Endothelial cell of umbilical vein (primary cell): ENCODE results near the gene RAP2A. TPM values are rescaled to one million over a fixed set of nuclear protein-coding genes. Genes with fewer than 3 reads are reported as not detected.

Source experiments
- BruUV-seq: library from RNA; stranded (reverse); fragments of 400-500 nt; replicated peaks from 2 replicates; lab custom pipeline; 2021; lab: Mats Ljungman, UMichigan
- CTCF ChIA-PET: fragments of 300-600, 350-600 bp; sonication (Branson Sonifier 250); formaldehyde crosslinking; loops from one replicate; lab custom pipeline; 2021; ENCODE audit warnings: antibody characterized with exemption, inconsistent platforms; lab: Charles Lee
- POLR2A ChIA-PET: fragments of 300-600, 350-600 bp; sonication (Branson Sonifier 250); formaldehyde crosslinking; loops from one replicate; lab custom pipeline; 2021; ENCODE audit warnings: antibody characterized with exemption, inconsistent platforms; lab: Charles Lee
- DNase-seq: peaks from one replicate; pipeline ENCODE4 v3.0.0-alpha.2; 2011; ENCODE audit warnings: low read depth, low spot score
- FAIRE-seq: peaks from 2 replicates; lab custom pipeline; 2011; peaks lifted over from hg19 to GRCh38; lab: Jason Lieb, UNC
- H2AFZ ChIP-seq: 2 replicates; pipeline ENCODE4 v1.6.0; 2012; ENCODE audit warnings: low read depth, low read length, control low read depth, inconsistent platforms
- H3K27ac ChIP-seq: 2 replicates; pipeline ENCODE4 v1.5.1; 2011; ENCODE audit warnings: low read depth, mild to moderate bottlenecking, control low read depth, low read length, moderate library complexity; ENCODE audit not compliant: insufficient read depth
- H3K27me3 ChIP-seq, 2 experiments: 2 replicates each; pipeline versions ENCODE4 v1.6.0 to v1.6.1; 2011; ENCODE audit warnings: low read length in 2 of 2, mixed read lengths in 1 of 2; ENCODE audit not compliant: control insufficient read depth in 2 of 2, insufficient read depth in 2 of 2
- H3K36me3 ChIP-seq, 2 experiments: 2 replicates in 1 of 2; 3 replicates in 1 of 2; pipeline ENCODE4 v1.5.1; 2011; ENCODE audit warnings: low read length in 2 of 2, mild to moderate bottlenecking in 1 of 2, moderate library complexity in 1 of 2; ENCODE audit not compliant: control insufficient read depth in 2 of 2, insufficient read depth in 2 of 2; ENCODE audit errors: extremely low read depth in 1 of 2
- H3K4me1 ChIP-seq: 3 replicates; pipeline ENCODE4 v1.5.1; 2011; ENCODE audit warnings: mild to moderate bottlenecking, low read length; ENCODE audit not compliant: control insufficient read depth, insufficient read depth; ENCODE audit errors: extremely low read depth
- H3K4me2 ChIP-seq: 2 replicates; pipeline ENCODE4 v1.6.1; 2011; ENCODE audit warnings: low read length, control low read depth, mixed read lengths; ENCODE audit not compliant: insufficient read depth
- H3K4me3 ChIP-seq, 3 experiments: fragments of 200-600 bp in 1 of 3; sonication (generic), shearing (Covaris generic) in 1 of 3; replicated peaks in 1 of 3; 2 replicates each; pipeline ENCODE4 v1.5.1; 2011 to 2016; ENCODE audit warnings: control low read depth in 3 of 3, low read length in 3 of 3, mild to moderate bottlenecking in 2 of 3, inconsistent platforms in 1 of 3, low read depth in 1 of 3, moderate library complexity in 1 of 3; ENCODE audit not compliant: insufficient read depth in 1 of 3
- H3K79me2 ChIP-seq: 2 replicates; pipeline ENCODE4 v1.6.0; 2012; ENCODE audit warnings: low read length, inconsistent platforms; ENCODE audit not compliant: control insufficient read depth, insufficient read depth
- H3K9ac ChIP-seq: replicated peaks from 2 replicates; pipeline ENCODE3; 2011; ENCODE audit warnings: low read length, control low read depth; ENCODE audit not compliant: insufficient read depth; ENCODE audit errors: extremely low read depth
- H3K9me1 ChIP-seq: replicated peaks from 3 replicates; pipeline ENCODE4 v1.6.0; 2011; ENCODE audit warnings: mild to moderate bottlenecking, low read length; ENCODE audit not compliant: control insufficient read depth, insufficient read depth; ENCODE audit errors: extremely low read depth
- H3K9me3 ChIP-seq: replicated peaks from 2 replicates; pipeline ENCODE4 v1.5.1; 2012; ENCODE audit warnings: low read length, inconsistent platforms; ENCODE audit not compliant: control insufficient read depth, insufficient read depth
- H4K20me1 ChIP-seq: replicated peaks from 2 replicates; pipeline ENCODE3; 2011; ENCODE audit warnings: mild to moderate bottlenecking, low read length; ENCODE audit not compliant: control insufficient read depth, insufficient read depth; ENCODE audit errors: extremely low read depth
- CTCF ChIP-seq, 2 donors: IDR thresholded peaks; 1 replicate in 1 of 2; 2 replicates in 1 of 2; pipeline ENCODE4 v1.5.1; 2011; ENCODE audit warnings: low read length in 2 of 2, mild to moderate bottlenecking in 2 of 2, moderate library complexity in 2 of 2, control low read depth in 1 of 2, inconsistent platforms in 1 of 2, low read depth in 1 of 2; ENCODE audit not compliant: insufficient read depth in 1 of 2; ENCODE audit errors: extremely low read depth in 1 of 2
- EZH2 ChIP-seq: IDR thresholded peaks from 2 replicates; pipeline ENCODE4 v1.6.1; 2012; ENCODE audit warnings: borderline replicate concordance, low read depth, mild to moderate bottlenecking, moderate library complexity, low read length, inconsistent platforms; ENCODE audit not compliant: severe bottlenecking
- FOS ChIP-seq: IDR thresholded peaks from 2 replicates; pipeline ENCODE4 v1.6.1; 2011; ENCODE audit warnings: mild to moderate bottlenecking, low read length, moderate library complexity, borderline replicate concordance; ENCODE audit not compliant: insufficient read depth
- GATA2 ChIP-seq: IDR thresholded peaks from 2 replicates; pipeline ENCODE4 v1.7.0; 2011; ENCODE audit warnings: low read depth, mild to moderate bottlenecking, moderate library complexity, mixed read lengths, low read length; ENCODE audit not compliant: insufficient read length, insufficient read depth
- JUN ChIP-seq: IDR thresholded peaks from 2 replicates; pipeline ENCODE4 v1.6.1; 2011; ENCODE audit warnings: borderline replicate concordance, low read depth; ENCODE audit not compliant: insufficient read length, insufficient read depth
- MAX ChIP-seq: IDR thresholded peaks from 2 replicates; pipeline ENCODE4 v1.6.1; 2011; ENCODE audit not compliant: insufficient read depth, insufficient read length
- MYC ChIP-seq: IDR thresholded peaks from one replicate; pipeline ENCODE4 v1.6.1; 2011; ENCODE audit warnings: mild to moderate bottlenecking, low read depth, low read length
- POLR2A ChIP-seq: IDR thresholded peaks from 2 replicates; pipeline ENCODE4 v1.6.1; 2012; ENCODE audit warnings: low read depth, mild to moderate bottlenecking, control low read depth, low read length
- POLR2AphosphoS5 ChIP-seq: IDR thresholded peaks from 2 replicates; pipeline ENCODE4 v1.6.1; 2012; ENCODE audit warnings: low read depth, mild to moderate bottlenecking, control low read depth, low read length, moderate library complexity; ENCODE audit not compliant: insufficient read depth
- dilution Hi-C: fragments of 300-500 bp; cut with MboI; formaldehyde crosslinking; loops from one replicate; pipeline ENCODE4 v1.15.0; 2019; ENCODE audit warnings: low sequenced_read_pairs; ENCODE audit not compliant: extremely low pct_ligation_motif_present
- intact Hi-C: fragments of 100-400 bp; cut with micrococcal nuclease; formaldehyde crosslinking; loops from one replicate; pipeline ENCODE4 v1.10.0; 2022
- polyA plus RNA-seq, 4 experiments: library from polyadenylated mRNA; depleted of rRNA in 3 of 4; stranded (reverse) in 3 of 4; unstranded in 1 of 4; fragments of >200 nt; gene quantifications; 2 replicates each; pipeline versions ENCODE4 v1.2.1 to v1.2.3, GENCODE V29; 2011 to 2012; ENCODE audit warnings: missing spikeins in 1 of 4
- total RNA-seq: library from RNA; stranded (reverse); gene quantifications from 2 replicates; pipeline ENCODE4 v1.2.3, GENCODE V29; 2021

Gene RAP2A
- total and polyA plus RNA-seq, 2 donors (not counting 3 experiments of a cell fraction or from before 2014, with no cell fraction given), result 7.8 to 44.4 TPM

- Histone ChIP-seq H3K9me3 (no peaks in the 10 kb centered on the region), H3K79me2 (peaks cover 48% of the 10 kb centered on the region), H3K4me1 (peaks cover 29% of the 10 kb centered on the region), H3K27ac (no peak overlapping the region), H3K4me2 (peak overlapping the region; percentile 94), H4K20me1 (no peaks in the 10 kb centered on the region), H3K27me3 (no peaks in the 10 kb centered on the region), H3K36me3 (no peaks in the 10 kb centered on the region), H3K9ac (peak overlapping the region; percentile 71), H2AFZ (no peak overlapping the region), H3K4me3 (peak overlapping the region; percentile 77 to 92 (median 80)), H3K9me1 (no peaks in the 10 kb centered on the region)
- dilution Hi-C loops, result no loop called here
- BruUV-seq, result no TSS peak
- ChIA-PET POLR2A (interaction anchor here (0.6 kb wide), 2 partner anchors 103 to 302 kb away, joined by 3 to 4 read pairs; no protein-coding TSS in a partner anchor), CTCF (interaction anchor here (0.6 to 1.8 kb wide), 7 partner anchors 42 to 364 kb away, joined by 3 to 8 read pairs (median 4); no protein-coding TSS in a partner anchor)
- FAIRE-seq (no peak), DNase-seq (no peak)
- TF ChIP-seq POLR2A, result no peak
- intact Hi-C loops, result loop anchor here (1.0 to 10.0 kb wide), 2 partner anchors 365 to 1381 kb away; partner anchors contain the start of gene UGGT2
Observed at GRCh38 chr13:97435323-97435722, 1.4 kb downstream of the RAP2A start.

GRCh38 chr13:97435794-97436193 lies 1.8 kb downstream of the RAP2A start:
- H3K9me1 ChIP-seq, result no peaks in the 10 kb centered on the region
- DNase-seq (peak; percentile 23), FAIRE-seq (no peak)
- intact Hi-C loops, result loop anchor here (1.0 to 10.0 kb wide), 3 partner anchors 10 to 1381 kb away; partner anchors contain the start of gene UGGT2
- peaks cover 52% of the 10 kb centered on the region for H3K79me2 ChIP-seq
- dilution Hi-C loops, result no loop called here
- no peak overlapping the region for H3K27ac ChIP-seq
- POLR2A ChIA-PET, result interaction anchor here (0.6 kb wide), 1 partner anchor 103 kb away, joined by 3 read pairs; no protein-coding TSS in a partner anchor
- H2AFZ ChIP-seq, result no peak overlapping the region
- CTCF ChIA-PET, result interaction anchor here (0.7 to 1.8 kb wide), 4 partner anchors 132 to 363 kb away, joined by 3 to 8 read pairs (median 4); no protein-coding TSS in a partner anchor
- H3K4me1 ChIP-seq, result peaks cover 29% of the 10 kb centered on the region
- no peaks in the 10 kb centered on the region for H4K20me1 ChIP-seq
- no peaks in the 10 kb centered on the region for H3K27me3 ChIP-seq
- BruUV-seq, result no TSS peak
- H3K9me3 ChIP-seq, result no peaks in the 10 kb centered on the region
- H3K36me3 ChIP-seq, result no peaks in the 10 kb centered on the region
- H3K9ac ChIP-seq, result peak overlapping the region; percentile 71
- TF ChIP-seq POLR2AphosphoS5 (no peak), POLR2A (no peak), GATA2 (no peak), JUN (no peak), MAX (no peak), EZH2 (no peak), FOS (no peak), CTCF (IDR thresholded peaks at IDR 0.05; ENCODE audit: extremely low read depth in 1 of 2, insufficient read depth in 1 of 2, low read depth in 1 of 2, low read length in 2 of 2) (no peak), MYC (no peak)
- H3K4me2 ChIP-seq, result peak overlapping the region; percentile 94
- peak overlapping the region; percentile 17 to 92 (median 25) for H3K4me3 ChIP-seq
